HEK293T (cell line): ENCODE results near the gene MAPRE2.

Source experiments
- FOXK2 ChIP-seq: fragments of 450-650 bp; IDR thresholded peaks from 2 replicates; pipeline ENCODE4 v1.6.1; 2016; ENCODE audit warnings: mild to moderate bottlenecking
- FOXM1 ChIP-seq: fragments of 450-650 bp; IDR thresholded peaks from 2 replicates; pipeline ENCODE4 v1.6.1; 2017; ENCODE audit warnings: mild to moderate bottlenecking, borderline replicate concordance
- HDGF ChIP-seq: fragments of 450-650 bp; IDR thresholded peaks from 2 replicates; pipeline ENCODE4 v1.6.1; 2017; ENCODE audit warnings: antibody characterized with exemption, borderline replicate concordance
- L3MBTL2 ChIP-seq: fragments of 450-650 bp; conservative IDR thresholded peaks from 2 replicates; pipeline ENCODE4 v1.6.1; 2016; ENCODE audit warnings: mild to moderate bottlenecking
- PKNOX1 ChIP-seq: fragments of 450-650 bp; IDR thresholded peaks from 2 replicates; pipeline ENCODE4 v1.6.1; 2016
- SUZ12 ChIP-seq: fragments of 450-650 bp; IDR thresholded peaks from 2 replicates; pipeline ENCODE4 v1.6.1; 2016; ENCODE audit warnings: mild to moderate bottlenecking

- no peak for TF ChIP-seq FOXM1
- TF ChIP-seq FOXK2 = no peak
- no peak for TF ChIP-seq HDGF
- TF ChIP-seq PKNOX1 = no peak
- TF ChIP-seq L3MBTL2 = no peak
- TF ChIP-seq SUZ12 = no peak
Observed at GRCh38 chr18:35182151-35182550, 140.9 kb downstream of the MAPRE2 start.
